ENCODE data around the gene PRELID1. TPM values are rescaled to one million over a fixed set of nuclear protein-coding genes. Genes with fewer than 3 reads are reported as not detected.

PRELID1 gene
- total RNA-seq, 4 donors from 2014 or later, result 52.1 to 192 (median 142) TPM

DNA sequence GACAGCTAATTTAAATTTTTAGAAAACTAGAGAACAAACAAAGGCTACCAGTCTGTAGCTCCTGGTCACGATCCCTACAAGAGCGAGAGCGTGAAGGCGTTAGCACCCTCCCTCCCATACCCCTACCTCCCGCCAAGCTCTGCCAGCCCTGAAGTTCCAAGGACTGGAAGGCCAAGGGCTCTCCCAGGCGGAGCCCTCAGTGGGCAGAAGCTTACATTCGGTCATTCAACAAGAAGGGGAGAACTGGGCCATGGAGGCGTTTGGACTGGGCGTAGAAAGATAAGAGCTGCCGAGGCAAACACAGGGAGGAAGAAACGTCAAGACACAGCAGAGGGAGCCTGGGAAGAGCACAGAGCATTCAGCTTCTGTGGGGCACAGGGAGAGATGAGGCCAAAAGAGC lies 5.1 kb downstream of the PRELID1 start:
- intact Hi-C loops (cut with DNase I; ENCODE audit: low total_unique reads), result no loop called here
- Histone ChIP-seq H3K27ac (no peak overlapping the region), H3K4me3 (no peak overlapping the region), H3K4me1 (peaks cover 33 to 53% (median 40%) of the 10 kb centered on the region in 4 donors), H3K27me3 (no peaks in the 10 kb centered on the region), H3K9me3 (no peaks in the 10 kb centered on the region), H3K36me3 (no peaks in the 10 kb centered on the region)
- TF ChIP-seq POLR2A (IDR thresholded peaks at IDR 0.05), result no peak
- TF ChIP-seq EP300 (IDR thresholded peaks at IDR 0.05; ENCODE audit: low read depth), result no peak
- no peak for TF ChIP-seq POLR2AphosphoS5 (IDR thresholded peaks at IDR 0.05)
- in situ Hi-C loops (cut with MboI; ENCODE audit: low pct_ligation_motif_present in 1 of 4, low pct_unique_long_range_greater_than_20kb in 1 of 4, low sequenced_read_pairs in 3 of 4), result loop anchor here in 1 of 4 donors (25.0 kb wide), 1 partner anchor 154 kb away; the partner anchor contains the start of gene DBN1
- 83 to 91% methylated on average over 2 to 11 of the region's 11 CpGs for WGBS, 2 donors (ENCODE audit: low coverage in 1 of 2)
- no peak for DNase-seq

DNA sequence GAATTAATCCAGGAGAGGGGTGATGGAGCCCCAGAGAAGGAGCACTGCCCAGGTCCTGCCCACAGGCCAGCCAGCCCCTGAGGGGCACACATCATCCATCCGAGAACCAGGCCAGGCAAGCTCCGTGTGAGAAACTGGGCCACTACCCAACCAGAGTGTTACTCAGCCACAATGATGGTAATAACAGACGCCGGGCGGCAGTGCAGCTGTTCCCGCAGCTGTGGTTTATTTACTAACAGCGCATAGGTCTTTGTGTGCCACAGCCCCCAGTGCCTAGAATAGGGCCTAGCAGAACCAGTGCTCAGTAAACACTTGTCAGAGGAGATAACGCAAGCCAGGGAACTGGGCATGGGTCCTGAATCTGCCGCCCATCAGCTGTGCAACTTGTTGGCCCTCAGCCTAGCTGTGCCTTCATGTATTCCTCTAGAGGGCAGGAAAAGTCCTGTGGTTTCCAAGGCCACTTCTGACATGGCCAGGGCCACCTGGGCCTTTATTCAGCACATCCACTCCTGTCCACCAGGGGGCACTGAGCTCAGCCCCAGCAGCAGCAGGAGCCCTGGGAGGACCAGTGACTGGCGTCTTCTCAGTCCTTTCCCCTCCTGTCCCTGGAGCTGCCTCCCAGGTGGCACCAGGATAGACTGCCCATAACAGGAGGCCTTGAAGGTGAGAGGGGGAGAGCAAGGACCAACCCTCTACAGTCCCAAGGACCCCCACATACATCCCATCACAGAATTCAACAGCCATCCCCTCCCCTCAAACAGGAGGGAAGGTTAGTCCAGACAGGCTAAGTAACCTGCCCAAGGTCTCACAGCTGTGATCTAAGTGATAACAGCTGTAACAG lies 6.0 kb downstream of the PRELID1 start:
- peak overlapping the region in 2 of 4 donors; percentile 49 to 69 for H3K27ac ChIP-seq
- H3K4me1 ChIP-seq, result peaks cover 28 to 49% (median 35%) of the 10 kb centered on the region in 4 donors
- no peaks in the 10 kb centered on the region for H3K27me3 ChIP-seq
- in situ Hi-C loops (cut with MboI; ENCODE audit: low pct_ligation_motif_present in 1 of 4, low pct_unique_long_range_greater_than_20kb in 1 of 4, low sequenced_read_pairs in 3 of 4) (loop anchor here in 1 of 4 donors (25.0 kb wide), 1 partner anchor 153 kb away; the partner anchor contains the start of gene DBN1), intact Hi-C loops (cut with DNase I; ENCODE audit: low total_unique reads) (loop anchor here (10.0 kb wide), 1 partner anchor 145 kb away; no protein-coding TSS in a partner anchor)
- WGBS, 2 donors (ENCODE audit: low coverage in 1 of 2), result 51% methylated on average over 10 of the region's 10 CpGs; no CpG with 5 or more reads in 1 of the 2 donors
- no peaks in the 10 kb centered on the region for H3K36me3 ChIP-seq
- no peaks in the 10 kb centered on the region for H3K9me3 ChIP-seq
- TF ChIP-seq, protein P1, sequence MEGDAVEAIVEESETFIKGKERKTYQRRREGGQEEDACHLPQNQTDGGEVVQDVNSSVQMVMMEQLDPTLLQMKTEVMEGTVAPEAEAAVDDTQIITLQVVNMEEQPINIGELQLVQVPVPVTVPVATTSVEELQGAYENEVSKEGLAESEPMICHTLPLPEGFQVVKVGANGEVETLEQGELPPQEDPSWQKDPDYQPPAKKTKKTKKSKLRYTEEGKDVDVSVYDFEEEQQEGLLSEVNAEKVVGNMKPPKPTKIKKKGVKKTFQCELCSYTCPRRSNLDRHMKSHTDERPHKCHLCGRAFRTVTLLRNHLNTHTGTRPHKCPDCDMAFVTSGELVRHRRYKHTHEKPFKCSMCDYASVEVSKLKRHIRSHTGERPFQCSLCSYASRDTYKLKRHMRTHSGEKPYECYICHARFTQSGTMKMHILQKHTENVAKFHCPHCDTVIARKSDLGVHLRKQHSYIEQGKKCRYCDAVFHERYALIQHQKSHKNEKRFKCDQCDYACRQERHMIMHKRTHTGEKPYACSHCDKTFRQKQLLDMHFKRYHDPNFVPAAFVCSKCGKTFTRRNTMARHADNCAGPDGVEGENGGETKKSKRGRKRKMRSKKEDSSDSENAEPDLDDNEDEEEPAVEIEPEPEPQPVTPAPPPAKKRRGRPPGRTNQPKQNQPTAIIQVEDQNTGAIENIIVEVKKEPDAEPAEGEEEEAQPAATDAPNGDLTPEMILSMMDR (IDR thresholded peaks at IDR 0.05), result peak; percentile 81 to 87 (median 86)
- TF ChIP-seq EP300 (IDR thresholded peaks at IDR 0.05; ENCODE audit: low read depth), result no peak
- DNase-seq, result peak; percentile 80
- no peak overlapping the region for H3K4me3 ChIP-seq

DNA sequence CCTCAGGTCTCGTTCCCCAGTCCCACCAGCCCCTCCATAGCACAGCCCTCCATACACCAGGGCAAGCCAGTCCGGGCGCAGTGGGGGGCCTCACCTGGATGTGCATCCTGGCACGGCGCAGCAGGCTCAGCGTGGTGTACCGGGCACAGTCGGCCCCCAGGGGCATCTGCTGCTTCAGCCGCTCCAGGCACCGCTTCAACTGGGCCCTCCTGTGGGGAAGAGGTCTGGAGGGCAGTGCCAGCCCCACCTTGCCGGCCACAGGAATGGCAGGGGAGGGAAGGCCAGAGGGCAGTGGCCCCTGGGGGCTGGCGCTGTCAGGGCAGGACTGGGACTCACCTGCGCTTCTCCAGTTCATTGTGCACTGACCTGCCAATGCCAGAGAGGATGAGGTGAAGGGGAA lies 6.7 kb downstream of the PRELID1 start:
- in situ Hi-C loops (cut with MboI; ENCODE audit: low pct_ligation_motif_present in 1 of 4, low pct_unique_long_range_greater_than_20kb in 1 of 4, low sequenced_read_pairs in 3 of 4) (loop anchor here in 1 of 4 donors (25.0 kb wide), 1 partner anchor 152 kb away; the partner anchor contains the start of gene DBN1), intact Hi-C loops (cut with DNase I; ENCODE audit: low total_unique reads) (loop anchor here (10.0 kb wide), 1 partner anchor 144 kb away; no protein-coding TSS in a partner anchor)
- H3K9me3 ChIP-seq, result no peaks in the 10 kb centered on the region
- 98% methylated on average over 11 of the region's 13 CpGs; no CpG with 5 or more reads in 1 of the 2 donors for WGBS, 2 donors (ENCODE audit: low coverage in 1 of 2)
- H3K36me3 ChIP-seq, result no peaks in the 10 kb centered on the region
- TF ChIP-seq, protein P1 (IDR thresholded peaks at IDR 0.05), result no peak
- TF ChIP-seq POLR2AphosphoS5 (IDR thresholded peaks at IDR 0.05) (no peak), EP300 (IDR thresholded peaks at IDR 0.05; ENCODE audit: low read depth) (no peak), POLR2A (IDR thresholded peaks at IDR 0.05) (no peak)
- no peak for DNase-seq
- H3K4me1 ChIP-seq, result peaks cover 21 to 41% (median 29%) of the 10 kb centered on the region in 4 donors
- H3K27ac ChIP-seq, result peak overlapping the region in 2 of 4 donors; percentile 49 to 69
- H3K27me3 ChIP-seq, result no peaks in the 10 kb centered on the region
- H3K4me3 ChIP-seq, result no peak overlapping the region

DNA sequence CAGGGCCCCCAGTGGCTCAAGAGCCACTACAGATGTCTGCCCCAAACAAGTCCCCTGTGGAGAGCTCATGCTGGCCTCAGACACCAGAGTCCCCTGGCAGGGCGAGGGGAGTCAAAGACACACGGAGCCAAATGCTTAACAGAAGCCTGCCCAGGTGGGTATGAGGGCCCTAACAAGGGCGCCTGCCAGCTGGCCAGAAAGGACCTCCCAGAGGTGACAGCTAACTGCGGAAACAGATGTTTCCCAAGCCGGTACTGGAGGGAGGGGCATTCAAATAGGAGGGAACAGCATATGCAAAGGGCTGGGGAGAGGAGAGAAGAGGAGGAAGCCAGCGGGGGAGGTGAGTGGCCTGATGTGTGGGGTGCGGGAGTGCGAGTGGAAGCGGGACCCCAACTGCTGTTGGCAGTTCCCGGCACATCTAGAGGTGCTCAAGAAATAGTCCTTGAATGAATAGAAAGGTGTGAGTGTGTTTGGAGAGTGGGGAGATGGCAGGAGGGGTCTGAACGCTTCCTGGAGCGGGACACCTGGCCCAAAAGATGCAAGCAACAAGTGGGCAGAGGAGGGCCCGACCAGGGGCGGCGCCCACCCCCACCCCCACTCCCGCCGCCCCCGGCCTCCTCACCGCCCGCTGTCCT lies 7.3 kb downstream of the PRELID1 start:
- H3K27ac ChIP-seq, result peak overlapping the region; percentile 63 to 70 (median 67)
- H3K4me1 ChIP-seq, result peaks cover 20 to 36% (median 27%) of the 10 kb centered on the region in 4 donors
- H3K36me3 ChIP-seq, result no peaks in the 10 kb centered on the region
- TF ChIP-seq EP300 (IDR thresholded peaks at IDR 0.05; ENCODE audit: low read depth) (no peak), POLR2AphosphoS5 (IDR thresholded peaks at IDR 0.05) (peak in 1 of 3 donors; percentile 20)
- no peaks in the 10 kb centered on the region for H3K27me3 ChIP-seq
- DNase-seq, result peak; percentile 70
- 12 to 14% methylated on average over 6 to 19 of the region's 20 CpGs for WGBS, 2 donors (ENCODE audit: low coverage in 1 of 2)
- no peaks in the 10 kb centered on the region for H3K9me3 ChIP-seq
- intact Hi-C loops (cut with DNase I; ENCODE audit: low total_unique reads) (loop anchor here (10.0 kb wide), 1 partner anchor 144 kb away; no protein-coding TSS in a partner anchor), in situ Hi-C loops (cut with MboI; ENCODE audit: low pct_ligation_motif_present in 1 of 4, low pct_unique_long_range_greater_than_20kb in 1 of 4, low sequenced_read_pairs in 3 of 4) (loop anchor here in 1 of 4 donors (25.0 kb wide), 1 partner anchor 151 kb away; the partner anchor contains the start of gene DBN1)
- peak overlapping the region in 3 of 4 donors; percentile 38 to 76 (median 44) for H3K4me3 ChIP-seq

Data from transverse colon (tissue), 4 donors.